Esophagus muscularis mucosa (tissue), 4 donors: Measurements from ENCODE around the gene FAM222B. TPM values are rescaled to one million over a fixed set of nuclear protein-coding genes. Genes with fewer than 3 reads are reported as not detected.

Source experiments
- DNase-seq: peaks from one replicate; pipeline ENCODE4 v3.0.0-alpha.2; 2017; ENCODE audit errors: extremely low spot score
- H3K27ac ChIP-seq, 4 donors: fragments of 200-600 bp; sonication (generic); replicated peaks in 1 of 4; 1 replicate in 3 of 4; 2 replicates in 1 of 4; pipeline ENCODE4 v1.5.1; 2016 to 2019; ENCODE audit warnings: mild to moderate bottlenecking in 1 of 4
- H3K27me3 ChIP-seq, 4 donors: fragments of 200-600 bp; sonication (generic); one replicate each; pipeline versions ENCODE4 v1.5.1 to v1.6.0; 2016 to 2019
- H3K36me3 ChIP-seq, 4 donors: fragments of 200-600 bp; sonication (generic); one replicate each; pipeline ENCODE4 v1.5.1; 2016 to 2019
- H3K4me1 ChIP-seq, 4 donors: fragments of 200-600 bp; sonication (generic); one replicate each; pipeline ENCODE4 v1.5.1; 2016 to 2019
- H3K4me3 ChIP-seq, 4 donors: fragments of 200-600 bp; sonication (generic); 1 replicate in 2 of 4; 2 replicates in 2 of 4; pipeline ENCODE4 v1.5.1; 2016 to 2019; ENCODE audit warnings: mild to moderate bottlenecking in 4 of 4, moderate library complexity in 1 of 4
- H3K9me3 ChIP-seq, 4 donors: fragments of 200-600 bp; sonication (generic); 1 replicate in 3 of 4; 2 replicates in 1 of 4; pipeline ENCODE4 v1.5.1; 2016 to 2019
- EP300 ChIP-seq: sonication (generic); formaldehyde crosslinking; IDR thresholded peaks from one replicate; pipeline ENCODE4 v1.6.1; 2017; ENCODE audit warnings: antibody characterized with exemption
- POLR2A ChIP-seq: fragments of 450-650 bp; IDR thresholded peaks from one replicate; pipeline ENCODE4 v1.6.1; 2017; ENCODE audit warnings: antibody characterized with exemption, moderate library complexity, mild to moderate bottlenecking, low read depth
- POLR2AphosphoS5 ChIP-seq, 2 donors: sonication (generic); formaldehyde crosslinking; IDR thresholded peaks; one replicate each; pipeline ENCODE4 v1.6.1; 2017; ENCODE audit warnings: antibody characterized with exemption in 2 of 2
- WGBS: methylation state at CpG from one replicate; pipeline ENCODE4 v1.1.5; 2018; 5-methylcytosine and 5-hydroxymethylcytosine counted together
- intact Hi-C: fragments of 100-400 bp; cut with DNase I; formaldehyde crosslinking; loops from one replicate; pipeline ENCODE4 v1.15.1; 2023
- total RNA-seq, 4 donors: library from RNA; depleted of rRNA; stranded (reverse); fragments of >200 nt; gene quantifications; one replicate each; pipeline versions ENCODE4 v1.1.0 to v1.2.1, GENCODE V29; 2016
- TF ChIP-seq, protein P1 (sequence below), 3 experiments: fragments of 200-600 bp in 2 of 3; fragments of 450-650 bp in 1 of 3; sonication (generic) in 2 of 3; IDR thresholded peaks; one replicate each; pipeline ENCODE4 v1.5.1; 2017 to 2019; ENCODE audit warnings: antibody characterized with exemption in 3 of 3, mild to moderate bottlenecking in 2 of 3, moderate library complexity in 1 of 3

Gene FAM222B
- total RNA-seq, 4 donors from 2014 or later = 15.9 to 48.1 (median 30.3) TPM

DNA sequence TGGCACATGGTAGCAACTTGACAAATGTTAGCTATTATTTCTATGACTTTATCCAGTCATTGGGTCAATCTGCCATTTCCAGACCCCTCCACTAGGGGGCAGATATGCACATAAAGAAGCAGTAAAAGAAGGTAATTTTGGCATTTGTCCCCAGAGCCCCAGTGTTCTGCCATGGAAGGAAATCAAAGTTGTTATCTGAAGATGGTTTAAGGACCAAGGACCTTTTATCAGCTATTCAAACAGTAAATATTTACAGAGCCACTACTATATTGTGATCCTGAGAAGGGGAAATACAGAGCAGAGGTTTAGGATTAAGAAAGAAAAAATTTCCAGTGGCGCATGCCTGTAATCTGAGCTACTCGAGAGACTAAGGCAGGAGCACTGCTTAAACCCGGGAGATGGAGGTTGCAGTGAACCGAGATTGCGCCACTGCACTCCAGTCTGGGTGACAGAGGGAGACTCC, 78.8 kb downstream of the FAM222B start:
- WGBS = 58% methylated on average over 5 of the region's 5 CpGs
- no peaks in the 10 kb centered on the region for H3K27me3 ChIP-seq
- no peak overlapping the region for H3K4me3 ChIP-seq
- no peak overlapping the region for H3K27ac ChIP-seq
- H3K9me3 ChIP-seq = no peaks in the 10 kb centered on the region
- DNase-seq = no peak
- H3K4me1 ChIP-seq = peaks cover 17 to 27% (median 27%) of the 10 kb centered on the region in 4 donors
- TF ChIP-seq, protein P1, sequence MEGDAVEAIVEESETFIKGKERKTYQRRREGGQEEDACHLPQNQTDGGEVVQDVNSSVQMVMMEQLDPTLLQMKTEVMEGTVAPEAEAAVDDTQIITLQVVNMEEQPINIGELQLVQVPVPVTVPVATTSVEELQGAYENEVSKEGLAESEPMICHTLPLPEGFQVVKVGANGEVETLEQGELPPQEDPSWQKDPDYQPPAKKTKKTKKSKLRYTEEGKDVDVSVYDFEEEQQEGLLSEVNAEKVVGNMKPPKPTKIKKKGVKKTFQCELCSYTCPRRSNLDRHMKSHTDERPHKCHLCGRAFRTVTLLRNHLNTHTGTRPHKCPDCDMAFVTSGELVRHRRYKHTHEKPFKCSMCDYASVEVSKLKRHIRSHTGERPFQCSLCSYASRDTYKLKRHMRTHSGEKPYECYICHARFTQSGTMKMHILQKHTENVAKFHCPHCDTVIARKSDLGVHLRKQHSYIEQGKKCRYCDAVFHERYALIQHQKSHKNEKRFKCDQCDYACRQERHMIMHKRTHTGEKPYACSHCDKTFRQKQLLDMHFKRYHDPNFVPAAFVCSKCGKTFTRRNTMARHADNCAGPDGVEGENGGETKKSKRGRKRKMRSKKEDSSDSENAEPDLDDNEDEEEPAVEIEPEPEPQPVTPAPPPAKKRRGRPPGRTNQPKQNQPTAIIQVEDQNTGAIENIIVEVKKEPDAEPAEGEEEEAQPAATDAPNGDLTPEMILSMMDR (IDR thresholded peaks at IDR 0.05) = peak; percentile 90 to 93 (median 90)
- TF ChIP-seq POLR2A (no peak), POLR2AphosphoS5 (IDR thresholded peaks at IDR 0.05) (peak in 1 of 2 donors; percentile 33), EP300 (no peak)
- intact Hi-C loops = loop anchor here (5.0 kb wide), 5 partner anchors 42 to 153 kb away; partner anchors contain the start of genes ERAL1 and FAM222B
- peaks cover 14 to 61% (median 31%) of the 10 kb centered on the region in 4 donors for H3K36me3 ChIP-seq

DNA sequence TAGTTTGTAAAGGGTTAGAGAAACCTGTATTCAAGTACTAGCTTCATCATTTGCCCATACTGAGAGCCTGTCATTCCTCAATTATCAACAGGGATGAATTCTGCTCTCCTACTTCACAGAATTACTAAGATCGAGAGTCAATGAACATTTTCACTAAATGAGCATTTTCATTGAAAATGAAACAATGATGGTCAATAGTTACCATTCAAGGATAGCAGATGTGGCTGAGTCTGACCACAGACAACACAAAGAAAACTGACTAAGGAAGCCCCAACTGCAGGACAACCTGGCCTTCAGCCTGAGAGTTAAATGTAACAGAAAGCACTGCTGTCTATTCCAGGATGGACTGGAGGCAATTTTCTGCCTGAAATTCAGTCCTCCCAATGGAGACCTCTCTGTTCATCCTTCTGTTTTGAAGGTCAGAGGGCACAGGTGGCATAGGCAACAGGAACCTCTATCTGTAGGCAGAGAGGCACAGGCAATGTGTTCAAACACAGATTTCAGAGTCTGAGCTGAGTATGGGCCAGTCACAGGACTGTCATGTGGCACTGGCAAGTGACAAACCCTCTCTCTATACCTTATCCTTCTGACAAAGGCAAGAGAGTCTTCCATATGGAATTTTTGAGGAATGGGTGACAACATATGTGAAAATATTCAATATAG, 79.3 kb downstream of the FAM222B start:
- no peak for DNase-seq
- WGBS = 81% methylated on average over 1 of the region's 1 CpG
- Histone ChIP-seq H3K4me1 (peaks cover 17 to 27% (median 27%) of the 10 kb centered on the region in 4 donors), H3K9me3 (no peaks in the 10 kb centered on the region), H3K4me3 (no peak overlapping the region), H3K36me3 (peaks cover 20 to 67% (median 37%) of the 10 kb centered on the region in 4 donors), H3K27me3 (no peaks in the 10 kb centered on the region), H3K27ac (peak overlapping the region in 1 of 4 donors; percentile 34)
- intact Hi-C loops = loop anchor here (5.0 kb wide), 5 partner anchors 41 to 154 kb away; partner anchors contain the start of genes ERAL1 and FAM222B
- no peak for TF ChIP-seq POLR2AphosphoS5 (IDR thresholded peaks at IDR 0.05)
- TF ChIP-seq POLR2A = no peak
- no peak for TF ChIP-seq EP300
- TF ChIP-seq, protein P1 (IDR thresholded peaks at IDR 0.05) = no peak

DNA sequence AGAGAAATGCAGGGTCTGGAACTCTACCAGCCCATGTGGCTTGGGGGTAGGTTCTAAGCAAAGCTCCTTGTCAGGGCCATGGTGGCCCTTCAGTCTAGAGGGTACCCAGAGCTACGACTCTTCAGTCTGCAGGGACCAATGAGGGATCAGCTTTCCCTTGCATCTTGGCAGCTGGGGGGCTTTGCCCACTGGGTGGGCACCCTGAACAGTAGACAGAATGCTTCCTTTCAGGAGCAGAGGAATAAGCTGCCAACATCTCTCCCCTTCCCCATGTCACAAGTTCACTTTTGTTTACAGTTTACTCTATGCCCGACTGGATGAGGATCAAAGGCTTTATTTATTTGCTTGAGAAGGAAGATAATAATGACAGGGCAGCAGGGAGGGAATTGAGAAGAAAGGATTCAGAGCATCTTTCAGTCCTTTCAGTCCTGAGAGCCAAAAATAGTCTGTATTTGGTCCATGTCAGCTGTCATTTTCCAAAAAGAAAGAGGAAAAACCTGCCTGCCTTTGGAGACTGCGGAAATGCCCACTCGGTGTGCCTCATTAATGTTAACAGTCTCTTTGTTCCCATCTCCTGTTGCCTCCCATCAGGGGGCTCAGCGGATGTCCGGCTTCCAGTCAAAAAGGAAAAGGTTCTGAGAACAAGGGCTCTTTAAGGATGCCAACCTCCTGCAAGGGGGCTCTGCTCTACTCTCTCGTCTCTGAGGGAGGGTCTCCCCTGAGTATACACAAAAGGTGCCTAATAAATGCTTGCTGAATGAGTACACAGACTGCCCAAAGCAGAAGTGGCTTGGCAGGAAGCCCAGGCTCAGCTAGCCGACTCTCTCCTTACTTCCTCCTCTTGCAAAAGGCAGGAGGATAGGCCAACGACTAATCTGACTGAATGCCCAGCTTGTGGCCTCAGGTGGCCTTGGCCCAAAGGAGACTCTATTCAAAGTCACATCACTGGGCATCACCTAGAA, 81.7 kb downstream of the FAM222B start:
- peaks cover 17 to 32% (median 27%) of the 10 kb centered on the region in 4 donors for H3K4me1 ChIP-seq
- H3K9me3 ChIP-seq = no peaks in the 10 kb centered on the region
- H3K36me3 ChIP-seq = peaks cover 17 to 64% (median 39%) of the 10 kb centered on the region in 4 donors
- intact Hi-C loops = loop anchor here (5.0 kb wide), 5 partner anchors 39 to 156 kb away; partner anchors contain the start of genes ERAL1 and FAM222B
- WGBS = 39% methylated on average over 9 of the region's 9 CpGs
- no peaks in the 10 kb centered on the region for H3K27me3 ChIP-seq
- no peak overlapping the region for H3K4me3 ChIP-seq
- H3K27ac ChIP-seq = peak overlapping the region in 2 of 4 donors; percentile 25 to 54
- TF ChIP-seq POLR2A (no peak), EP300 (no peak), POLR2AphosphoS5 (IDR thresholded peaks at IDR 0.05) (peak in 1 of 2 donors; percentile 11)
- TF ChIP-seq, protein P1 (IDR thresholded peaks at IDR 0.05) = no peak
- no peak for DNase-seq

DNA sequence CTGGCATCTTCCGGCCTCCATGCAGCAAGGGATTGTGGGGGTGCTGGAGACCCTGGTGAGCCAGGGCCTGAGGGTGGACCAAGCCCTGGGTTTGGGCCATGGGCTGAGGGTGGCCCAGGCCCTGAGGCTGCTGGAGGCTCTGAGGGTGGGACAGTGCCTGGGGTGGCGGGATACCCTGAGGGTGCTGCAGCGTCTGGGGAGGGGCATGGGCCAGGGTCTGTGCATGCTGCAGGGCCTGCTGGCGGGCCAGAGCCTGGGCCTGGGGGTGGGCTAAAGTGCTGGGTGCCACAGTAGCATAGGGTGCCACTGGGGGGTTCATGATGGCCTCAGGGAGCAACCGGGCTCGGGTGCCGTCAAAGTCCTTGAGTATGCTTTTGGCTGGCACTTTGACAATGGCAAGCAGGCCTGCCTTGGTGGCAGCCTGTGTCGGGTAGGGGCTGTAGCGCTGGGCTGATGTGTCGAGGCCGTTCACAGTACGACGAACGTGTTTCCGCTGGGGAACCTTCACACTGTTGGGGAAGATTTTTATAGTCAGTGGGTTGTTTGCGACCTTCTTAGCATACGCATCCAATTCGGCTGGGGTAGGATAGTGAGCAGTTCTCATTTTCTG, 83.2 kb downstream of the FAM222B start:
- intact Hi-C loops = loop anchor here (5.0 kb wide), 1 partner anchor 138 kb away; the partner anchor contains the start of gene FLOT2
- Histone ChIP-seq H3K4me1 (peaks cover 17 to 32% (median 26%) of the 10 kb centered on the region in 4 donors), H3K9me3 (no peaks in the 10 kb centered on the region), H3K4me3 (no peak overlapping the region), H3K36me3 (peaks cover 17 to 57% (median 34%) of the 10 kb centered on the region in 4 donors), H3K27me3 (no peaks in the 10 kb centered on the region), H3K27ac (no peak overlapping the region)
- 93% methylated on average over 14 of the region's 18 CpGs for WGBS
- no peak for TF ChIP-seq POLR2AphosphoS5 (IDR thresholded peaks at IDR 0.05)
- no peak for TF ChIP-seq POLR2A
- TF ChIP-seq, protein P1 (IDR thresholded peaks at IDR 0.05) = no peak
- TF ChIP-seq EP300 = no peak
- DNase-seq = no peak
